ENCODE data around the gene FAF2.

FAF2 gene

GRCh38 chr5:176524138-176524537 is 76.0 kb downstream of the FAF2 start:
- H3K36me3 ChIP-seq (ENCODE audit: low read depth): peaks cover 21% of the 10 kb centered on the region
- no peak overlapping the region for H3K27ac ChIP-seq (ENCODE audit: poor library complexity, severe bottlenecking)
- ATAC-seq (ENCODE audit: low read depth) (no peak), DNase-seq (ENCODE audit: low spot score) (no peak)
- no peaks in the 10 kb centered on the region for H3K9me3 ChIP-seq (ENCODE audit: severe bottlenecking)
- no peaks in the 10 kb centered on the region for H3K4me1 ChIP-seq (ENCODE audit: insufficient read depth, poor library complexity, severe bottlenecking)
- no peak for TF ChIP-seq CTCF (IDR thresholded peaks at IDR 0.05; ENCODE audit: poor library complexity, severe bottlenecking)
- H3K27me3 ChIP-seq (ENCODE audit: insufficient read depth, poor library complexity, severe bottlenecking): no peaks in the 10 kb centered on the region
- H3K4me3 ChIP-seq (ENCODE audit: severe bottlenecking): no peak overlapping the region

GRCh38 chr5:176524987-176525386 is 76.8 kb downstream of the FAF2 start:
- H3K36me3 ChIP-seq (ENCODE audit: low read depth): peaks cover 28% of the 10 kb centered on the region
- no peaks in the 10 kb centered on the region for H3K4me1 ChIP-seq (ENCODE audit: insufficient read depth, poor library complexity, severe bottlenecking)
- no peak overlapping the region for H3K4me3 ChIP-seq (ENCODE audit: severe bottlenecking)
- ATAC-seq (ENCODE audit: low read depth) (no peak), DNase-seq (ENCODE audit: low spot score) (no peak)
- no peaks in the 10 kb centered on the region for H3K9me3 ChIP-seq (ENCODE audit: severe bottlenecking)
- no peaks in the 10 kb centered on the region for H3K27me3 ChIP-seq (ENCODE audit: insufficient read depth, poor library complexity, severe bottlenecking)
- H3K27ac ChIP-seq (ENCODE audit: poor library complexity, severe bottlenecking): no peak overlapping the region
- no peak for TF ChIP-seq CTCF (IDR thresholded peaks at IDR 0.05; ENCODE audit: poor library complexity, severe bottlenecking)

GRCh38 chr5:176525677-176526076 is 77.5 kb downstream of the FAF2 start:
- peaks cover 28% of the 10 kb centered on the region for H3K36me3 ChIP-seq (ENCODE audit: low read depth)
- no peak for DNase-seq (ENCODE audit: low spot score)
- H3K27me3 ChIP-seq (ENCODE audit: insufficient read depth, poor library complexity, severe bottlenecking): no peaks in the 10 kb centered on the region
- H3K9me3 ChIP-seq (ENCODE audit: severe bottlenecking): no peaks in the 10 kb centered on the region
- H3K4me3 ChIP-seq (ENCODE audit: severe bottlenecking): no peak overlapping the region
- H3K27ac ChIP-seq (ENCODE audit: poor library complexity, severe bottlenecking): no peak overlapping the region
- no peak for ATAC-seq (ENCODE audit: low read depth)
- H3K4me1 ChIP-seq (ENCODE audit: insufficient read depth, poor library complexity, severe bottlenecking): no peaks in the 10 kb centered on the region
- no peak for TF ChIP-seq CTCF (IDR thresholded peaks at IDR 0.05; ENCODE audit: poor library complexity, severe bottlenecking)

- no peak for TF ChIP-seq CTCF (IDR thresholded peaks at IDR 0.05; ENCODE audit: poor library complexity, severe bottlenecking)
- Histone ChIP-seq H3K4me3 (ENCODE audit: severe bottlenecking) (no peak overlapping the region), H3K9me3 (ENCODE audit: severe bottlenecking) (no peaks in the 10 kb centered on the region), H3K27me3 (ENCODE audit: insufficient read depth, poor library complexity, severe bottlenecking) (no peaks in the 10 kb centered on the region), H3K27ac (ENCODE audit: poor library complexity, severe bottlenecking) (no peak overlapping the region), H3K4me1 (ENCODE audit: insufficient read depth, poor library complexity, severe bottlenecking) (no peaks in the 10 kb centered on the region), H3K36me3 (ENCODE audit: low read depth) (peaks cover 34% of the 10 kb centered on the region)
- DNase-seq (ENCODE audit: low spot score) (no peak), ATAC-seq (ENCODE audit: low read depth) (no peak)
These were observed 78.3 kb downstream of the FAF2 start for GRCh38 chr5:176526462-176526861.

GRCh38 chr5:176527246-176528222 is 79.3 kb downstream of the FAF2 start:
- Histone ChIP-seq H3K9me3 (ENCODE audit: severe bottlenecking) (no peaks in the 10 kb centered on the region), H3K27ac (ENCODE audit: poor library complexity, severe bottlenecking) (no peak overlapping the region), H3K4me1 (ENCODE audit: insufficient read depth, poor library complexity, severe bottlenecking) (no peaks in the 10 kb centered on the region), H3K4me3 (ENCODE audit: severe bottlenecking) (no peak overlapping the region), H3K36me3 (ENCODE audit: low read depth) (peaks cover 40% of the 10 kb centered on the region), H3K27me3 (ENCODE audit: insufficient read depth, poor library complexity, severe bottlenecking) (no peaks in the 10 kb centered on the region)
- no peak for TF ChIP-seq CTCF (IDR thresholded peaks at IDR 0.05; ENCODE audit: poor library complexity, severe bottlenecking)
- ATAC-seq (ENCODE audit: low read depth): no peak
- no peak for DNase-seq (ENCODE audit: low spot score)

Data from RWPE2 (cell line).